Measurements from ENCODE around the gene C19orf44.
A peak's percentile ranks its signal among the peaks of the same experiment; 100 is the strongest.
"Not testable (repeated sequence)": the region's sequence is repeated elsewhere in the genome, so short reads cannot be mapped to it uniquely, and the experiment has no call there.

C19orf44 gene

GRCh38 chr19:16527971-16528521 lies 31.9 kb downstream of the C19orf44 start:
- DNase-seq = no peak
- intact Hi-C loops (cut with DNase I) = no loop called here

- intact Hi-C loops (cut with DNase I) = no loop called here
- no peak for DNase-seq
Observed at GRCh38 chr19:16529466-16530144, 33.4 kb downstream of the C19orf44 start.

DNA sequence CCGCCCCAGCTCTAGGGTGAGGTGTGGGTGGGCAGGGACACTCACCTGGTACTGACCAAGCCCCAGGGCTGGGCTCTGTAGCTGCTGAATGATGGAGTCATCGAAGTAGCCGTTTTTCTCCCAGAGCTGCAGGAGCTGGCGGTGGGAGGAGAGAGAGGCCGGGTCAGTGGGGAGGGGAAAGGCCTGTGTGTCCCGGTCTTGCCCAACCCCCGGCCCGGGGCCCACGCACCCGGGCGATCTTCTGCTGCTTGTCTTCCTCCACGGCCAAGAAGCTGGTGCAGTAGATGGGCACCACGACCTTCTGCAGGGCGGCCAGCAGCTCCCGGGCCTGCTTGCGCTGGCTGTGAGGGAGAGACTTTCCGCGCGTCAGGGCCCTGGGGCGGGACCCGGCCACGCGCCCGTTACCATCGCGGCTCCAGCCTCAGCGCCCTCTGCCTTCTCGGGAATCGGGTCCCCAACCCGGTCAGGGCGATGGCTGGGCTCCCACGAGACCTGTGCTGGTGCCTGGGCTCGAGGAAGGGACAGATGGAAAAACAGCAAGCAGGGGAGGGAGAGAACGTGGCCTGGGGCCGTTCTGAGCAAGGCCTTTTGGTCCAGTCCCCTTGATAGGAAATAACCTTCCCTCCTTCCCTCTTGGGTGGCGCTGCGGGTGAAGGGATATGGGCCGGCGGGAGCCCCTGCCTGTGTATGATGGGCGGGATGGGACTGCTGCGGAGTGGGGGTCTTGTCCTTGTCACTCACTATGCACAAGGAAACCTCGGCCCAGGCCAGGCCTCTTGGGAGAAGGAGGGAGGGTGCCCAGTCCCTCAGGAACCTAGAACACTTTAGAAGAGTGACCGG lies 34.6 kb downstream of the C19orf44 start:
- intact Hi-C loops (cut with DNase I) = no loop called here
- DNase-seq = no peak

DNA sequence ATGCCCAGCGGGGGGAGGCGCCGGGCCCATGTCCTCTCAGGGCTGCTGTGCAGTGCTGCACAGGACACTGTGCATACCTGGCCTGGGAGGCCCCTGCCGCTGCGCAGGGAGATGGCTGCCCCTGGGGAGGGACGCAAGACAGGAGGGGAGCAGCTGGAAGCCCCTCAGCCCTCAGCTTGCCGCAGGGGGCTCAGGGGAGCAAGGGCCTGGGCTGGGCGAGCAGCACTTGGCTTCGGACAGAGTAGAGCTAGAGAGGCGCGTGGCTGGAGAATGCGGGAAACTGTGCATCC lies 35.1 kb downstream of the C19orf44 start:
- intact Hi-C loops (cut with DNase I) = no loop called here
- no peak for DNase-seq

GRCh38 chr19:16532440-16533234 lies 36.4 kb downstream of the C19orf44 start:
- no peak for DNase-seq
- intact Hi-C loops (cut with DNase I) = no loop called here

DNA sequence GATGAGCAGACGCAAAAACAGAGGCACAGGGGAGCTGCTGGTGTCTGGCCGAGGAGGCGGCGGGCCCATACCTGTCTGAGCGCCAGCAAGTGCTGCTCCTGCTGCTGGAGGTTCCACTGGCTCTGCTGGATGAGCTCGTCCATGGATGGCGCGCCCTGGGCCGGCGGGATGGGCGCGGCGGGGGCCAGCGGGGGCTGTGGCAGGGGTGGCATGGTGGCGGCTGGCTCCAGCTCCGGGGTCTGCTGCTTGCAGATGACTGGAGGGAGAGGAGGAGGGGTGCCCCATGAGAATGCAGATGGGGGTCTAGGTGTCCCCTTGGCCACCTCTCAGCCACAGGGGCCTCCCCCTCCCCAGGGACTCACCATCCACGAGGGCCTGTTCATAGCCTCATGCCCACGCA lies 39.2 kb downstream of the C19orf44 start:
- intact Hi-C loops (cut with DNase I) = no loop called here
- no peak for DNase-seq

GRCh38 chr19:16536130-16536529 lies 39.9 kb downstream of the C19orf44 start:
- intact Hi-C loops (cut with DNase I) = no loop called here
- DNase-seq = no peak

GRCh38 chr19:16537111-16537510 lies 40.9 kb downstream of the C19orf44 start:
- DNase-seq = no peak
- intact Hi-C loops (cut with DNase I) = no loop called here

DNA sequence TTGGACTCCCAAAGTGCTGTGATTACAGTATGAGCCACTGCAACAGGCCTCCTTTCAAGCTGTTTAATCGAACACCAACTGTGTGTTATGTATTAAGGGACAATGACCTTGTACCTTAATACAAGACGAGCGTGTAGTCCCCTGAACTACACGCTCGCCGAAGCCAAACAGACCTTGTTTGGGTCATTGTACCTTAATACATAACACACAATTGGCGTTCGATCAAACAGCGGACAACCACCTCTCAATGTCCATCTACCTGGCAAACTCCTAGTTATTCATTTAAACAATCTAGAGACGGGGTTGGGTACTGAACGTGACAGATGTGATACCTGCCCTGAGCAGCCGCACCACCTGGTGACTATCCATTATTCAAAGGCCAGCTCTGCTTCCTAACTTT lies 44.8 kb downstream of the C19orf44 start:
- DNase-seq = no peak
- intact Hi-C loops (cut with DNase I) = loop anchor here (5.0 kb wide), 1 partner anchor 69 kb away; the partner anchor contains the start of gene EPS15L1

GRCh38 chr19:16541526-16542044 lies 45.4 kb downstream of the C19orf44 start:
- intact Hi-C loops (cut with DNase I) = loop anchor here (2.0 to 5.0 kb wide), 2 partner anchors 31 to 69 kb away; partner anchors contain the start of genes EPS15L1 and SLC35E1
- DNase-seq = peak in 2 of 42 donors; percentile 13 to 17

- DNase-seq = peak; percentile 82 to 97 (median 95)
- intact Hi-C loops (cut with DNase I) = loop anchor here (2.0 to 5.0 kb wide), 2 partner anchors 31 to 70 kb away; partner anchors contain the start of genes EPS15L1 and SLC35E1
Observed at GRCh38 chr19:16542045-16542909, 46.1 kb downstream of the C19orf44 start, which contains the start of gene CHERP. TSS of gene CHERP (minus strand) at chr19:16542437. CDS start at chr19:16542378, 59 bp downstream.

GRCh38 chr19:16542910-16543472 lies 46.8 kb downstream of the C19orf44 start:
- no peak for DNase-seq
- intact Hi-C loops (cut with DNase I) = loop anchor here (2.0 to 5.0 kb wide), 2 partner anchors 30 to 71 kb away; partner anchors contain the start of genes EPS15L1 and SLC35E1

GRCh38 chr19:16543734-16544133 lies 47.5 kb downstream of the C19orf44 start:
- DNase-seq = not testable (repeated sequence)
- intact Hi-C loops (cut with DNase I) = loop anchor here (2.0 to 5.0 kb wide), 2 partner anchors 29 to 71 kb away; partner anchors contain the start of genes EPS15L1 and SLC35E1

DNA sequence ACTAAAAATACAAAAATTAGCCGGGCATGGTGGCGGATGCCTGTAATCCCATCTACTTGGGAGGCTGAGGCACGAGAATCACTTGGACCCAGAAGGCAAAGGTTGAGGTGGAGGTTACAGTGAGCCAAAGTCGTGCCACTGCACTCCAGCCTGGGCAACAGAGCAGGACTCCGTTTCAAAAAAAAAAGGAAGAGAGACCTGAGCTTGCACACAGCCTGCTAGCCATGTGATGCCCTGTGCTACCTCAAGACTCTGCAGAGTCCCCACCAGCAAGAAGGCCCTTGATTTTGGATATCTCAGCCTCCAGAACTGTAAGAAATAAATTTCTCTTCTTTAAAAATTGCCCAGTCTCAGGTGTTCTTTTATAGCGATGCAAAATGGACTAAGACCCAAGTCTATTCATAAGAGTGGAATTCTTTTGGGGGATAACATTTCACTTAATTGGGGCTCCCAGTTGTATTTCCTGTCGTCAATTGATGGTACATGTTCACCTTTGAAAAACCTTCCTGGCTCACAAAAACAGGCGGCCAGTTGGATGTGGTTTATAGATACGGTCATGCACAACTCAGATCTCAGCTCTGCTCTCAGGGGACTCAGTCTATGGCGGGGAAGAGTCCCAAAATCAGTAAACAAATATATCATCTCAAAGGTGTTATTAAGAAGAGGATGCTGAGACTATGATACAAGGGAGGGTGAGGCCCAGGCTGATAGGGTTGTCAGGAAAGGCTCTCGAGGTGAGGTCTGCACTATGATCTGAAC lies 48.5 kb downstream of the C19orf44 start:
- intact Hi-C loops (cut with DNase I) = loop anchor here (5.0 kb wide), 1 partner anchor 72 kb away; the partner anchor contains the start of gene EPS15L1
- no peak for DNase-seq

DNA sequence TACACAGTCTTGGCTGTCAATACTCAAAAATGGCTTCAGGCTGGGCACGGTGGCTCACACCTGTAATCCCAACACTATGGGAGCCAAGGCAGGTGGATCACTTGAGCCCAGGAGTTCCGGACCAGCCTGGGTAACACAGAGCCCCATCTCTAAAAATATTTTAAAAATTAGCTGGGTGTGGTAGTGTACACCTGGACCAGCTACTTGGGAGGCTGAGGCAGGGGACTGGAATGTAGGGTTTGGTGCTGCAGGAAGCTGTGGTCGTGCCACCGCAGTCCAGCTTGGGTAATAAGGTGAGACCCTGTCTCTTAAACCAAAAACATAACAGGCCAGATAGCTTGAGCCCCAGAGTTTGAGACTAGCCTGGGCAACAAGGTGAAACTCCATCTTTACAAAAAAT lies 52.8 kb downstream of the C19orf44 start:
- no peak for DNase-seq
- intact Hi-C loops (cut with DNase I) = no loop called here

GRCh38 chr19:16551902-16552301 lies 55.7 kb downstream of the C19orf44 start:
- intact Hi-C loops (cut with DNase I); DNase-seq: not testable (repeated sequence)

DNA sequence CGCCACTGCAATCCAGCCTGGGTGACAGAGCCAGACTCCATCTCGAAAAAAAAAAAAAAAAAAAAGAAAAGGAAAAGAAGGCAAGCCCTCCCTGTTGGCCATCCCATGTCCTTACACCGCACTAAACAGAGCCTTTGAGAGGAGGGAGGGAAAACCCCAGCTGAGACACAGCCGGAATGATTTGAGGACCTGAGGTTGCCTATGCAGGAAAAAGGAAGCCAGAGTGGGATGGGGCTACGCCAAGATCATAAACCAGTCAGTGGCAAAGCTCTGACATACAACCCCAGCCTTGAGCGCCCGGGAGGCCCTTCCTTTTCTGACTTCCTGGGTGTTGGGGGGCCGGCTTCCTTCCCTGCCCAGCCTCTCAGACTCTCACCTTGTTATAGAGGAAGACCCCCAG lies 58.6 kb downstream of the C19orf44 start:
- DNase-seq = no peak
- intact Hi-C loops (cut with DNase I) = no loop called here
